GM12865 (cell line): ENCODE data around the gene UGT1A7.

Source experiments
- DNase-seq: peaks from one replicate; pipeline ENCODE4 v3.0.0; 2010; ENCODE audit warnings: low read depth
- H3K4me3 ChIP-seq: 2 replicates; pipeline ENCODE4 v1.5.1; 2011; ENCODE audit warnings: mild to moderate bottlenecking, low read depth, low read length, control low read depth
- TF ChIP-seq, protein P1 (sequence below): IDR thresholded peaks from 2 replicates; pipeline ENCODE4 v1.5.1; 2011; ENCODE audit warnings: low read length, control low read depth, low read depth, inconsistent platforms; ENCODE audit not compliant: insufficient read depth; ENCODE audit errors: missing control alignments

UGT1A7 gene

DNA sequence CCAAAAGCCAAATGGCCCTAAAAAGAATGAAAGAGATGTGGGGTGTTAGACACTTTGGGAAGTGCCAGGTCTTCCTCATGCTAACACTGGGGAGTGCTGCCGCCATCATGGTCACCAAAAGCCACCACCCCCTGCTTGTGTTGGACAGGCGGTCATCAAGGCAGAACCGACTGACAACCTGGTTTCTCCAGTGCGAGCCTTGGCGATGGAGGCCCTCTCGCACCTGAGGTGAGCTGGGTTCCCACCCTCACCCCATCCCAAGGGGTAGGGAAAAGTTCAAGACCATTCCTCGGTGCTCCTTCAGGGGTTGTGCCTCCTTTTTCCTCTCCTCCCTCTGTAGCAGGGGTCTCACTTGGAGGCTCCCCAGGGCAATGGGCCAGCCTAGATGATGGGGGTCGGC is 130.0 kb downstream of the UGT1A7 start:
- DNase-seq: no peak
- H3K4me3 ChIP-seq: no peak overlapping the region
- TF ChIP-seq, protein P1, sequence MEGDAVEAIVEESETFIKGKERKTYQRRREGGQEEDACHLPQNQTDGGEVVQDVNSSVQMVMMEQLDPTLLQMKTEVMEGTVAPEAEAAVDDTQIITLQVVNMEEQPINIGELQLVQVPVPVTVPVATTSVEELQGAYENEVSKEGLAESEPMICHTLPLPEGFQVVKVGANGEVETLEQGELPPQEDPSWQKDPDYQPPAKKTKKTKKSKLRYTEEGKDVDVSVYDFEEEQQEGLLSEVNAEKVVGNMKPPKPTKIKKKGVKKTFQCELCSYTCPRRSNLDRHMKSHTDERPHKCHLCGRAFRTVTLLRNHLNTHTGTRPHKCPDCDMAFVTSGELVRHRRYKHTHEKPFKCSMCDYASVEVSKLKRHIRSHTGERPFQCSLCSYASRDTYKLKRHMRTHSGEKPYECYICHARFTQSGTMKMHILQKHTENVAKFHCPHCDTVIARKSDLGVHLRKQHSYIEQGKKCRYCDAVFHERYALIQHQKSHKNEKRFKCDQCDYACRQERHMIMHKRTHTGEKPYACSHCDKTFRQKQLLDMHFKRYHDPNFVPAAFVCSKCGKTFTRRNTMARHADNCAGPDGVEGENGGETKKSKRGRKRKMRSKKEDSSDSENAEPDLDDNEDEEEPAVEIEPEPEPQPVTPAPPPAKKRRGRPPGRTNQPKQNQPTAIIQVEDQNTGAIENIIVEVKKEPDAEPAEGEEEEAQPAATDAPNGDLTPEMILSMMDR: no peak

DNA sequence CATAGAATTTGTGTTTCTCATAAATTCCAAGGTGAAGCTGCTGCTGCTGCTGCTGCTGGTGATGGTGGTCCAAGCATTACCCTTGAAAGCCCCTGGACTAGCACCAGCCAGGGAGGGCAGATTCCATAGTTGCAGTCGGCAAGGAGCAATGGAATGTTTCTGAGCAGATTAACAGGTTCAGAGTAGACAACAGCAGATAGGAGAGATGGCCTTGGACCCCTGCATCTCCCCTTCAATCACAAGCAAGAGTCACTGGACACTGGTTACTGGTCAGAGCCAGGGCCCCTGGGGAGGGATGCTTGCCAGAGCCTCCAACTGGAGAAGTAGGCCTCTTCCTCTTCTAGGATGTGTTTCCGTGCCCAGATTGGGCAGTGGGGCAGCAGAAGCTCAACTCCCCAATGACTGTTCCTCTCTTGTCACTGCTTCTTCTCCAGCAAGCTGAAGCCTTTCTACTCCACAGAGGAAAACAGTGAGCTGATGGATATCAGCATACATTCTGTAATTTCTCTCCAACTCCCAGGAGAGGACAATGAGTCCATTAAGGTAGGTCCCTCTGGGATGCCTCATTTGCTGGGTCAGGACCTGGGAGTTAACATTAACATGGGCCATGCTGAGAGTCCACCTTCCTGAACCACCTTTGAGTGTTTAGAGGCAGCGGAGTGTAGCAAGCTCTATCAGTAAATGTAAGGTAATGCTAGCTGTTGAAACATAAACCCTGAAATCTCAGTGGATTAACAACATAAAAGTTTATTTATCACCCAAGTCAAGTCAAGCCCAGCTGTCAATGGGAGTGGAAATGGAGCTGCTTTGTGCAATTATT is 131.7 kb downstream of the UGT1A7 start:
- no peak for DNase-seq
- TF ChIP-seq, protein P1: no peak
- no peak overlapping the region for H3K4me3 ChIP-seq

DNA sequence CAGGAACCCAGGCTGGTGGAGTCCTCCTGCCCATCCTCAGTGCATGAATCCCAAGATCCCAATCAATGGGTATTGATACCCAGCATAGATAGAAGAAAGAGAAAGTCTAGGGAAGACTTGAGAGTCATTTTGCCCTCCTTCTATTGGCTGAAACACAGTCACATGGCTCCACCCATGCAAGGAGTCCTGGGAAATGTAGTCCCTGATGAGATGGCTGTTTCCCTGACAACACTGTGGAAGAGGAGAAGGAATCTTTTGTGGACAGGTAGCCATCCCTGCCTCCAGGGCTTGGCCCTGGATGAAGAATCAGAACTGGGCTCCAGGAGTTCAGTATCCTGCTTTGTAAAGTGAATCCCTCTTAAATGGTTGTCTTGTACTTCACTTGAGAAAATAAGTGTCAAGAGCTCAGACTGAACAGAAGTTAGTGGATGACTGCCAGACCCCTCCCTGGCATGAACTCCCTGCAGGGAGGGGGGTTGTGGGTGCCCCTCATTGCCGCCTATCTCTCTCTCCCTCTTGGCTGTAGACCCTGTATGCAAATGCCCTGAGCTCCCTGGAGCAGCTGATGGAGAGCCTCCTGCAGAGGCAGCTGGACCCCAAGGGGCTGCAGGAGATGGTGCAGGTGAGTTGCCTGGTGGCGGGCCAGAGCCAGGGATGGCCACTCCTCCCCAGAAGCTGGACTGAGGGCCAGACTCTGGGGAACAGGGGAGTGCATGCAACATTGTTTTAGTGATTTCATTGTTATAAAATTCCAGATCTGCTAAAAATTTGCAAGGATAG is 132.5 kb downstream of the UGT1A7 start:
- TF ChIP-seq, protein P1: no peak
- H3K4me3 ChIP-seq: no peak overlapping the region
- DNase-seq: no peak

DNA sequence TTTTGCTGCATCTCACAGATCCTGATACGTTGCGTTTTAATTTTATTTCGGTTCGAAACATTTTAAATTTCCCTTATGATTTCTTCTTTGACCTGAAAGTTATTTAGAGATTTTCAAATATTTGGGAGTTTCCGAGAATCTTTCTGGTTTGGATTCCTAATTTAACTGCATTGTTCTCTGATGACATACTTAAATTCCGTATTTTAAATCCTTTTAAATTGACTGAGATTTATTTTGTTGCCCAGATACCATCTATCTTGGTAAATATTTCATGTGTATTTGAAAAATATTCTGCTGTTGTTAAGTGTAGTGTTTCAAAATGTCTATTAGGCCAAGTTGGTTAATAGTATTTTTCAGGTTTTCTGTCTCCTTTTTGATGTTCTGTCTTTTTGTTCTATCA is 134.2 kb downstream of the UGT1A7 start:
- TF ChIP-seq, protein P1: no peak
- no peak for DNase-seq
- H3K4me3 ChIP-seq: no peak overlapping the region

DNA sequence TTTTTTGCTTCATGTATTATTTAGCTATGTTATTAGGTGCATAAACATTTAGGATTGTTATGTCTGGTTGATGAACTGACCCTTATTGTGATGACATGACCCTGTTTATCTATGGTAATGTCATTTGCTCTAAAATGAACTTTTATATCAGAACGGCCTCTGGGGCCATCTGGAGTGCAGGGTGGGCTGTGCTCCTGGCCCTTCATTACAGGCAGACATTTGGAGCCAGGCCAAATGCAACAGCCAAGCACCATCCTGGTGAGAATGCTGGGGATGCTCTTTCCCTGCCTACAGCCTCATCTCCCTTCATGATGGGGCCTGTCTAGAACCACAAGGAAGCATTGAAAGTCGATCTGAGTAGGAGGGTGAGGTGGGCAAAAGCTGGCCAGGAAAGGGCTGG is 134.6 kb downstream of the UGT1A7 start:
- no peak overlapping the region for H3K4me3 ChIP-seq
- TF ChIP-seq, protein P1: no peak
- DNase-seq: no peak

DNA sequence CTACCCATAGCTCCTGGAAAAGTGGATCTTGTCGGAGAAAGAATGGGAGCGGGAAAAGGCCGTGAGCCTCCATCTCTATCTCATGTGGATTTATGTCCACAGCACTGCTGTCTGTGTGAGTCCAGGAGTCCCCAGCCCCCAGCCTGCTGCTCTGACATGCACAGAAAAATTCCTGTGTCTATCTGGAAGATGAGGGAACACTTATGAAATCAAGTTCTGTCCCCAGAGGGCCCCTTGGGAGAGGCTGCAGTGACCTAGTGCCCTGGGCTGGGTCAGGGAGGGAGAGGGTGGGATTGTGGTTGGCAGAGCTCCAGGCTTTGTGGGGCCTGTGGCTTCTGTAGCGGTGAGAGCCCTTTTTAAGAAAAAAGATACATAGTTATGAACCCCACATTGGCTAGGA is 135.1 kb downstream of the UGT1A7 start:
- H3K4me3 ChIP-seq: no peak overlapping the region
- TF ChIP-seq, protein P1: no peak
- DNase-seq: no peak
